Measurements from ENCODE around the gene FARS2.
"Not testable (repeated sequence)": the region's sequence is repeated elsewhere in the genome, so short reads cannot be mapped to it uniquely, and the experiment has no call there.

FARS2 gene

DNA sequence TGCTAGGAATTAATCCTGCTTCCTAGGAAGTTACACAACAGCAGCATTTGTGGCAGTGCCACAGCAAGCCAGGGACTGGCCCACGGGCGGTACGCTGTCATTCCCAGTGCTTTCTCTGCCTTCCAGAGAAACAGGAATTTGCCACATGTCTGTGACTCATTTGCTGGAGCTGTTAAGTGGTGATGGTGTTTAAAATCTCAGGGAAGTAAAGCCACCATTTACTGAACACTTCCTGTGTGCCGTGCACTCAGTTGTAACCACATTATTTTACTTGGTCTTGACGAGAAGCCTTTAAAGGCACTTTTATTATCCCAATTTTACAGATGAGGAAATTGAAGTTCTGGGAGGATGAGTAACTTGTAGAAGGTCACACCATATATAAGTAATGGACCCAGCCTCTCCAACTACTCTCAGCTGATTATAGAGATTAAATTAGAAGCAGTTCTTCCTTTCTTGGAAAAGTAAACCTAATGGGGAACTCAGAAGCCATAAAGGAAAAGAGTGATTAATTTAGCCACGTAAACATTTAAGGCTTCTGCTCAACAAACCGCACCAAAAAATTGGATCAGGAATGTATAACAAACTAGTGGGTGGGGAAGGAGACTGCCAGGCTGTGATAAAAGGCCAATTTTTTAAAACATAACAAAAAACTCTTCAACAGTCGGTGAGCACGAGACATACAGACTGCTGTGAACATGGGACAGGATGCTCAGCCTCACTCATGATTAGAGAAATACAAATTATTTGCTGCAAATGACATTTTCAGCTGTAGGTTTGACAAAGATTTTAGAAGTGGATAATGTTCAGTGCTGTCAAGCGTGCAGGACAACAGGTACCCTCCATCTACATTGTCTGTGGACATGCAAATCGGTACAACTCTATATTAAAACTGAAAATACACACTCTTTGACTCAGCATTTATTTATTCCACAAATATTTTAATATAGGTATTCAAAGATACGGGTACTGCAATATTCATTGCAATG lies 434.2 kb downstream of the FARS2 start:
- DNase-seq (ENCODE audit: low read depth) = no peak

DNA sequence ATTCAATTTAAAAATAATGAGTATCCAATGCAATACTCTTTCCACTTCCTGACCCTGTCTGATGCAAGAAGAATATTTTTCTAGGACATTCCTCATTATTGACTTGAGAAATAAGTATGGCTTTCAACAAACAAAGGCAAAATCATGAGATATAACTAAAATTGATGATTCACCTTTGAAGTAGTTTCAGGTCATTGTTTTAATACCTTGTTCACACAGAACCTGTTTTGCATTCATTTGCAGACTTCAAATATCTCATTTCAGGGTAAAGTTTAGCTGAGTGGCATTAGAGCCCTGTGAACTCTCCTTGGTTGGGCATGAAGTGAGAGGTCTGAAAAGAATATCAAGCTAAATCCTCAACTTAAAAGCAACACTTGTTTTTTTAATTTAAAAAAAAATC lies 436.2 kb downstream of the FARS2 start:
- DNase-seq (ENCODE audit: low read depth) = no peak

DNA sequence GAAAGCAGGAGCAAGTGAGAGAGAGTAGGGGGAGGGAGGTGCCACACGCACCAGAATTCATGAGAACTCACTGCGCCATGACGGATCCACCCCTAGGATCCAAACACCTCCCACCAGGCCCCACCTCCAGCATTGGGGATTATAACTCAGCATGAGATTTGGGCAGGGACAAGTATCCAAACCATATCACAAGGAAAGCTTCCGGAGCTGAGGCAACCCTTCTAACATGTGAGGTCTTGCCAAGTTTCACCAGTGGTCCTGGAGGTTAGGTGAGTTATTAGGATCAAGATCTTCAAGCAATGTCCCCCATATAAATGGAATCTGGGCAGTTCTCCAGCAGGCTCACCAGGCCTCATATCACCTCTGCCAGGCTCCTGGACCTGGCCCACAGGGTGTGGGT lies 437.0 kb downstream of the FARS2 start:
- DNase-seq (ENCODE audit: low read depth) = no peak

DNA sequence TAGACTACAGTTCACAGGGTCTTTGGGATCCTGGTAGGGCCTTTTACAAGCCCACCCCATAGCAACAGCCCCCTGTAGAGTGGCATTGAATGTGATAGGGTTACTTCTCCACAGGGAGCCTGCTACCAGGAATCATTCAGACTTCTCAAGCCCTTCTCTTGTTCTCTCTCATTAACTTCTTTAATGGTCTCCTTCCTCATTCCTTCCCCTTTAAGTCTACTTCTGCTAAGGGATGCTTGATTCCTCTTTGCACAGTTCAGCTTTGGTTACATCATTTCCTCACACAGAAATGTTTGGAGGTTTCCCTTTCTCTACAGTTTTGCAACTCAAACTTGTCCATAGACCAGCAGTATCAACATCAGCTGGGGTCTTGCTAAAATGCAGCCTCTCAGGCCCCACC lies 437.8 kb downstream of the FARS2 start:
- DNase-seq (ENCODE audit: low read depth) = not testable (repeated sequence)

GRCh38 chr6:5701174-5701573 lies 439.9 kb downstream of the FARS2 start:
- no peak for DNase-seq (ENCODE audit: low read depth)

DNA sequence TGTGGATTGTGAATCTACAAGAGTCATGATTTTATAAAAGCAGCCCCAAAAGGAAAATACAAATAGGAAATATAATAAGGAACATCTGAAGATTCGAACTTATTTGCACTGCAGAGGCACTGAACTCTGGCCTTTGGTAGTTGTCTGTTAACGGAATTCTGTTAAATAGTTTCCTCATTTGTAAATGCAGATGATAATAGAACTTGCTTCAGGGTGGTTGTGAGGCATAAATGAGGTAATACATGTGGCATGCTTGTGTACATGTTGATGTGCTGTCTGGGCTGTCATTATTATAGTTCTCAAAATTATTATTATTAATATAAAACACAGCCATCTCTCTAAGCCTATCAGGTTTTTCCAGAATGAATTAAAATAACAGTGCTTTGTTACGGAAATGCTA lies 443.4 kb downstream of the FARS2 start:
- DNase-seq (ENCODE audit: low read depth) = no peak

GRCh38 chr6:5705252-5705651 lies 443.9 kb downstream of the FARS2 start:
- DNase-seq (ENCODE audit: low read depth) = no peak

DNA sequence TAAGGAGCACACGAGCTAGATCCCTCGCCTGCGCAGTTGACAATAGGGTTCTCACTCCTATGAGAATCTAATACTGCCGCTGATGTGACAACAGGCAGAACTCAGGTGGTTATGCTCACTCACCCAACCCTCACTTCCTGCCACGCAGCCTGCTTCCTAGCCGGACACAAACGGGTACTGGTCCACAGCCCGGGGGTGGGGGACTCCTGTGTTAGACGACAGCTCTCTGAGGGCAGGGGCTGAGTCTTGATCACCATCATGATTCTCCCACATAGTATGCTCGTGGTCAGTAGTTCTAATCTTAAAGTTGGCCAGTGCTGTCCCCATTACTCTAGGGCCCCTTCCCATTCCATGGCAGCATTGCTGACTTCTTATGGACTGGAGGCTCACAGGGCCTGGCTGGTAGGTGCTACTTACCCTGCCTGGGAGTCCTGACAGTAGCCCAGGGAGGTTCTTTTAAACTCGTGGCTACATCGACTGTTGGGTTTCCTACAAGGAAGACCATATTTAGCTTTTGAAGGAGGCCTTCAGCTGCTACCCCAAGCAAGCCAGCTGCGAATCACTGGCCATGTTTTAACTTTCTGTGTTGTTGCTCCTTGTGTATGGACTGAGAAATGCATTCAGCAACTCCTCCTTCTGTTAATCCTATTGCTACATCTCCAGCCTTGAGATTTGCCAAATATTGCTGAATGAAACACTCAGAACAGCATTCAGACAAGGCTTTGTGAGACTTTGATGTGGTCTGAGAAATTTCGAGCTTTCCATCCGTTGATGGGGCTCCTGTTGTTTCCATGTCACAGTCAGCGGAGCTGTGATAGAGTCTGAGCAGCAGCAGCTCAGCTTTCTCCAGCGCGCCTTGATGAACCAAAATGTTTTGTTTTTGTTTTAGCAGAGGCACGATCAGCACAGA lies 445.1 kb downstream of the FARS2 start:
- DNase-seq (ENCODE audit: low read depth) = no peak

DNA sequence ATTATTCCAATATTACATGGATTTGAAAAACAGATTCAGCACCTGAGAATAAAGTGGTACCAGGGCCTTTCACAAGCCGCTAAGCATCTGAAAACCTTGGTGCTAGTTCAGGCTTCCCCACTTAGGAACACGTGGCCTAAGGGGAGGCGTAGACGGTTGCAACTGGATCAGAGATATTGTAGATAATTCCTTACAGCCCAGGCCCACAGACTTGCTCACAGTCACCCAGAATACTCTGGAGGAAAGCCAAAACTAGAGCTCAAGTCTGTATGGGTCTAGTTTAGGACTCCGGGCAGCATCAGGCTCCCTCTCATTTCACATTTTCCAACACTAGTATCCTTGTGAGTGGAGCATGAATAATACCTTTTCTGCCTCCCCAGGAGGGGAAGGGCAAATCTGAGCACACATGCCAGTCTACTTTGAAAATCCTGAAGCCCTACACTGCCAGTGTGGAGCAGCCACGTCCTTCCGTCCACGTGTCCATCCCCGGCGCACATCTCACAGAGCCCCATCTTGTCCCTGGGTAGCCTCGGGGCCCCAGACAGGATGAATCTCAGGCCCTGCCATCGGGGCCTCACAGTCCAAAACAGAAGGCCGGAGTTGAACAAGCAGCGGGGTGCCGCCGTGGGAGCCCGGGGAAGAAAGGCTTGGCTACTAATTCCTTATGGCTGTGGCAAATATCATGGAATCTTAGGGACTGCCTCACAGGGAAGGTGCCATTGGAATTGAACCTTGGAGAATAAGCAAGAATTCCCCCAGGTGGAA lies 446.1 kb downstream of the FARS2 start:
- DNase-seq (ENCODE audit: low read depth) = no peak

- DNase-seq (ENCODE audit: low read depth) = no peak
These were observed 449.2 kb downstream of the FARS2 start for GRCh38 chr6:5710516-5710915.

GRCh38 chr6:5710936-5711335 lies 449.6 kb downstream of the FARS2 start:
- no peak for DNase-seq (ENCODE audit: low read depth)

DNA sequence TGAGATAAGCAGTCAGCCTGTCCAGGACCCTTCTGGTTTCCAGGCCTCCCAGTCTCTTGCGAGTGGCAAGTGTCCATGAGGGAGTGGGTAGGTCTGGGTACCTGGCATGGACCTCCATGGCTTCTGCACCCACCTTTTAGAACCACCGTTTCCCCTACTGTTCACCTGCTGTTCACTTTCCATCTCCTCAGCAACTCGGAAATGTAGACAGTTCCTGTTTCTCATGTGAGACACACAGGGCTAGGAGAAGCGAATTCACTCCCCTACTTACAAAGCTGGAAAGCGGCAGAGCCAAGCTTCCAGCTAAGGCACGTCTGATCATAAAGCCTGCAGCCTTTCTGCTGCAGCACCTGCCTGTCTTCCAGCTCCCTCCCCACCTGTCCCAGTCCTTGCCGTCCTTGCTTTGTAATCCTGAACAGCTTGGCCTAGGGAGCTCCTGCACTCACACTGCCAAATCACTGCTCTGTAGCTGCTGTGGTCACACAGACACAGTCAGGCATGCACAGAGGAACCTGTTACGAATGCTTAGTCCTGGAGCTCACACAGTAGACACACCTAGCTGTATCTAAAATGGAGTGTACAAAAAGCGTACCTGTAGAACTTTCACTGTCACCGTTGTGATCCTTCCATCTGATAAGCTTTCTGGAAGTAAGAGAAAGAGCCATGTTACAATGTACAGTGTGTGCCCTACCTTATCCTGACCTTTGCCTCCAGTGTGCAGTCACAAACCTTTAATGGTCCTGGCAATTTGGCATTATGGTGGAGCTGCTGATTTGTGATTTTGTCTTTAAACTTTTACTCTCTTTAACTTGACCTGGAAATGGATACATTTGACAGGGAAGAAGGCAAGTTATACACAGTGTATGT lies 451.3 kb downstream of the FARS2 start:
- no peak for DNase-seq (ENCODE audit: low read depth)

- no peak for DNase-seq (ENCODE audit: low read depth)
These were observed 452.2 kb downstream of the FARS2 start for GRCh38 chr6:5713519-5713918.

- DNase-seq (ENCODE audit: low read depth) = no peak
These were observed 457.1 kb downstream of the FARS2 start for GRCh38 chr6:5718231-5718947.

DNA sequence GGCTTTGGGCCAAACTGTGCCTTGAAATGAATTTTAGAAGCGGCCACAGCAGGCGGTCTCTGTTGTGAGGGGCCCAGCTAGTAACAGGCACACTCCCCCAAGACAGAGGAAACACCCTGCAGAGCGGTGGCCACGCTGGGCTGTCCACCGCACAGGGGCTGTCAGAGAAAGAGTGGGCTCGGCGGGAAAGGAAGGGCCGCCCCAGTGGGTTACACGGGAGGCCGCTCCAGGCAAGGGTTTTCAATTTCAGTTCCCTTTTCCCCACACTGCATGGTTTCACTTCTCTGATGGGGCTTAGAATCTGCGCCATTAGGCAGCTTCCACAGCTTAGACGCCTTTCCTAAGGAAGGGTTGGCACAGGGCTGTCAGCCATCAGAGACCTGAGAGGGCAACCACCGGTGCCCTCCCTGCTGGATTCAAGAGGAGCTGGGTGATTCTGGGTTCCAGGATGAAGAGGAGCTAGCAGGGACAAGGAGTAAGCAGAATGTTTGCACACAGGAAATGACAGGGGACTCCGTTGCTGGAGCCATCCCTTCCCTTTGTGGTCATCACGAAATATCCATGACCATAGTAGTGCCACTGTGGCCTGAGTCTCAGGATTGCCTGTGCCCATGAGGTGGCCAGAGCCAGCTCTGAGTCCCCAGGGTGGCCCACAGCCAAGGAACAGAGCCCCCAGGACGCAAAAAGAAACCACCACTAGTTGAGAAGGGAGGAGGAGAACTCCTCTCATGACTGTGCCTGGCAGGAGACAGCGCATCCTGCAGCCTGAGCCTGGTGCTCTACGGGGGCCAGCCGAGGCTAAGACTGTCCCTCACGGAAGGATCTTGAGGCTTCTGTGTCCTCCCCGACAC lies 462.8 kb downstream of the FARS2 start:
- DNase-seq (ENCODE audit: low read depth) = no peak

GRCh38 chr6:5724911-5725310 lies 463.6 kb downstream of the FARS2 start:
- DNase-seq (ENCODE audit: low read depth) = no peak

DNA sequence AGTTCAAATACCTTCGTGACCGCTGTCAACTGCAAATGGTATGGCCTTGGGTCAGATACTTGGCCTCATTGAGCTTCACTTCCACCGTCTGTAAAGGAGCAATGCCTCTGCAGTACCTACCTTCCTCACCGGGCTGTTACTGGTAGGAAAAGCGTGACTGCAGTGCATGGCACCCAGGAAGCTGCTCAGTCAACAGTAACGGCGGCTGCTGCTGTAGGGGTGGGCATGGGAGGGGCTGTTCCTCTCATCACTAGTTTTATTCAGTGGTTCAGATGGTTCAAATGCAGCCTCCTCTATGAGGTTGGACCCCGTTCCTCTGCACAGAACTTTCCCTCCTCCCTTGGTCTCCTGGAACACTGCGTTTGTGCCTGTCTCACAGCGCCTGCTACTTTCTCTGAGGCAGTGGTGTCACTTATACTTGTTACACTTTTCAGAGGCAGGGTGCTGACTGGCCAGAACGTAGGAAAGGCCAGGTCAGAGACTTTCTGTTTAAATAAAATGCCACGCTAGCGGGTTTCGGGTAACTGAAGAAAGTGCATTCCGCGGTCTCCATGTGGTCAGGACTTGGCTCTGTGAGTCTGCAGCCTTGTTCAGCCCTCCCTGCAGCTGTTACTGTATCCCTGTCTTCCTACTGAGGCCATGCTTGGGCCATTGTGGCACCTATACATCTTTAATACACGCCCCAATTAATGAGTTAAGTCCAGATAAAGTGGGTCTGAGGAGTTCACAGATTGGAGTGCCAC lies 465.8 kb downstream of the FARS2 start:
- no peak for DNase-seq (ENCODE audit: low read depth)

GRCh38 chr6:5728351-5729079 lies 467.2 kb downstream of the FARS2 start:
- no peak for DNase-seq (ENCODE audit: low read depth)

Data from stimulated activated CD8-positive, alpha-beta memory T cell treated with anti-CD3 and anti-CD28 coated beads, Interleukin-7, amount 100 ng/mL, for 24 hours (primary cell).